Neutrophil (primary cell): ENCODE results near the gene SDK2.
"Not testable (repeated sequence)": the region's sequence is repeated elsewhere in the genome, so short reads cannot be mapped to it uniquely, and the experiment has no call there.

Source experiments
- H3K27ac ChIP-seq: fragments of 200-600 bp; sonication (generic); 2 replicates; pipeline ENCODE4 v1.5.1; 2016; ENCODE audit warnings: mild to moderate bottlenecking, moderate library complexity
- H3K27me3 ChIP-seq: fragments of 200-600 bp; sonication (generic); 2 replicates; pipeline ENCODE4 v1.6.0; 2016; ENCODE audit warnings: mild to moderate bottlenecking
- H3K36me3 ChIP-seq: fragments of 200-600 bp; sonication (generic); 2 replicates; pipeline ENCODE4 v1.5.1; 2017
- H3K4me1 ChIP-seq, 2 experiments: fragments of 200-600 bp in 1 of 2; sonication (generic) in 1 of 2; 1 replicate in 1 of 2; 2 replicates in 1 of 2; pipeline versions ENCODE4 v1.5.1 to v1.6.1; 2013 to 2016; ENCODE audit warnings: low read depth in 1 of 2, low read length in 1 of 2, mild to moderate bottlenecking in 1 of 2, moderate library complexity in 1 of 2; ENCODE audit not compliant: control insufficient read depth in 1 of 2, insufficient read depth in 1 of 2
- H3K4me3 ChIP-seq, 2 experiments: fragments of 200-600 bp in 1 of 2; sonication (generic) in 1 of 2; 1 replicate in 1 of 2; 2 replicates in 1 of 2; pipeline ENCODE4 v1.5.1; 2013 to 2016; ENCODE audit warnings: low read depth in 1 of 2, low read length in 1 of 2, mild to moderate bottlenecking in 1 of 2, moderate library complexity in 1 of 2
- H3K9me3 ChIP-seq: fragments of 200-600 bp; sonication (generic); 2 replicates; pipeline ENCODE4 v1.5.1; 2016
- TF ChIP-seq, protein P1 (sequence below): fragments of 200-600 bp; sonication (generic); IDR thresholded peaks from 2 replicates; pipeline ENCODE4 v1.5.1; 2016; ENCODE audit warnings: antibody characterized with exemption

SDK2 gene

DNA sequence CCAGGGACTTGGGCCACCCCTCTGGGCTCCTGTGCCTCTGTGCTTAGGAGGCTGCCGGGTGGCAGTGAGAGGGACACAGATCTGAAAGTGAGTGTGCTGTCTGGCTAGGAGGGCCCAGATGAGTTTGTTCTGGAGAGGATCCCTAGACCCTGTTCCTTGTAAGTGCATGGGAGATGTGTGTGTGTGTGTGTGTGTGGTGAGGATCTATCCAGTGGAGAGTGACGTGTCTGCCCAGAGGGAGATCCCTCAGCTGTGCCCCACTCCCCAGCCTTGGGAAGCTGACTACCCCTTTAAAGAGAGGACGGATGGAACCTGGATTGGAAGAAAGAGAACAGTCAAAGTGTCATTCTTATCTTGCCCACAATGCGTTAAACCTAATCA lies 306.9 kb downstream of the SDK2 start:
- peaks cover 0 to 12% of the 10 kb centered on the region in 2 experiments for H3K4me1 ChIP-seq
- TF ChIP-seq, protein P1, sequence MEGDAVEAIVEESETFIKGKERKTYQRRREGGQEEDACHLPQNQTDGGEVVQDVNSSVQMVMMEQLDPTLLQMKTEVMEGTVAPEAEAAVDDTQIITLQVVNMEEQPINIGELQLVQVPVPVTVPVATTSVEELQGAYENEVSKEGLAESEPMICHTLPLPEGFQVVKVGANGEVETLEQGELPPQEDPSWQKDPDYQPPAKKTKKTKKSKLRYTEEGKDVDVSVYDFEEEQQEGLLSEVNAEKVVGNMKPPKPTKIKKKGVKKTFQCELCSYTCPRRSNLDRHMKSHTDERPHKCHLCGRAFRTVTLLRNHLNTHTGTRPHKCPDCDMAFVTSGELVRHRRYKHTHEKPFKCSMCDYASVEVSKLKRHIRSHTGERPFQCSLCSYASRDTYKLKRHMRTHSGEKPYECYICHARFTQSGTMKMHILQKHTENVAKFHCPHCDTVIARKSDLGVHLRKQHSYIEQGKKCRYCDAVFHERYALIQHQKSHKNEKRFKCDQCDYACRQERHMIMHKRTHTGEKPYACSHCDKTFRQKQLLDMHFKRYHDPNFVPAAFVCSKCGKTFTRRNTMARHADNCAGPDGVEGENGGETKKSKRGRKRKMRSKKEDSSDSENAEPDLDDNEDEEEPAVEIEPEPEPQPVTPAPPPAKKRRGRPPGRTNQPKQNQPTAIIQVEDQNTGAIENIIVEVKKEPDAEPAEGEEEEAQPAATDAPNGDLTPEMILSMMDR, result no peak
- no peaks in the 10 kb centered on the region for H3K9me3 ChIP-seq

DNA sequence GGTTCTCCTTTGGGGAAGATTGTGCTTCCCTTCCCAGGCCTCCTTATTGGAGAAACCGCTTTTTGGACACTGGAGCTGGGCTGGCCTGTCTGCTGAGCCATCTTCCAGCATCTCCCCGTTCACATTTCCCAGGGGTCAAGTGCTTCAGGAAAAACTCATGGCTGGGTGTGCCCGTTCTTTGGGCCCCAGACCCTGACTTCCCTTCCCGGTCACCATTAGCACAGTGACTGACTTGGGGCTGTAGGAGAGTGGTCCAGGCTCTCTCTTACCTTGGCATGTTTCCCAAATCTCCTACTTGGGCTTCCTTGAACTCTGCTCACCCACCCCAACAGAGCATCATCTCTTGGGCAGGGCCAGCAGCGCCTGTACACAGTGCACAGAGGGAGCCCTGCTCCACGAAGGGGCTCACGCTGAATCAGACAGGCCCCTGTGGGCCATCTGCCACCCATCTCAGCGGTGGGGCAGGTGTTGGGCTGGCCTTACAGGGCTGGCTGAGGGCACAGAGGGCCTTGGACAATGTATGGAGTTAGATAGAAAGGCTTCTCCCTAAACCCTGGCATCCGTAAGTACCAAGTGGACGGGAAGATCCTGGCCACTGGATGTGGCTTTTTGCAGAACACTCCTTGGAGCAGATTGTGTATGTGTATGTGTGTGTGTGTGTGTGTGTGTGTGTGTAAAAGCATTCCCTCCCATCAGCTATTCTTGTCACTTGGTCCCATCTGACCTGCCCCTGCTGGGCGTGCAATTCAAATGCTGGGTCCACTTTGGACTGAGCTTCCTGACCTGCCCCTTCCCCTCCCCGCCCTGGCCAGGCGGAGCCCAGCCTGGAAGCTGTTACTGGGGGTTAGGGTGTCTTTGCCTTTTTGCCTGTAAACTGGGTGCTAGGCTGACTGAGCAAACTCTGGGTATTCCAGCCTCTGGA lies 307.6 kb downstream of the SDK2 start:
- no peaks in the 10 kb centered on the region for H3K36me3 ChIP-seq
- H3K4me1 ChIP-seq, result peaks cover 0 to 12% of the 10 kb centered on the region in 2 experiments
- H3K4me3 ChIP-seq, result no peak overlapping the region
- H3K27me3 ChIP-seq, result no peaks in the 10 kb centered on the region
- H3K27ac ChIP-seq, result no peak overlapping the region
- no peaks in the 10 kb centered on the region for H3K9me3 ChIP-seq
- TF ChIP-seq, protein P1, result no peak

More for the DNA sequence above, 306.9 kb downstream of the SDK2 start:
- no peaks in the 10 kb centered on the region for H3K36me3 ChIP-seq
- H3K4me3 ChIP-seq, result no peak overlapping the region
- H3K27ac ChIP-seq, result no peak overlapping the region
- H3K27me3 ChIP-seq, result no peaks in the 10 kb centered on the region

DNA sequence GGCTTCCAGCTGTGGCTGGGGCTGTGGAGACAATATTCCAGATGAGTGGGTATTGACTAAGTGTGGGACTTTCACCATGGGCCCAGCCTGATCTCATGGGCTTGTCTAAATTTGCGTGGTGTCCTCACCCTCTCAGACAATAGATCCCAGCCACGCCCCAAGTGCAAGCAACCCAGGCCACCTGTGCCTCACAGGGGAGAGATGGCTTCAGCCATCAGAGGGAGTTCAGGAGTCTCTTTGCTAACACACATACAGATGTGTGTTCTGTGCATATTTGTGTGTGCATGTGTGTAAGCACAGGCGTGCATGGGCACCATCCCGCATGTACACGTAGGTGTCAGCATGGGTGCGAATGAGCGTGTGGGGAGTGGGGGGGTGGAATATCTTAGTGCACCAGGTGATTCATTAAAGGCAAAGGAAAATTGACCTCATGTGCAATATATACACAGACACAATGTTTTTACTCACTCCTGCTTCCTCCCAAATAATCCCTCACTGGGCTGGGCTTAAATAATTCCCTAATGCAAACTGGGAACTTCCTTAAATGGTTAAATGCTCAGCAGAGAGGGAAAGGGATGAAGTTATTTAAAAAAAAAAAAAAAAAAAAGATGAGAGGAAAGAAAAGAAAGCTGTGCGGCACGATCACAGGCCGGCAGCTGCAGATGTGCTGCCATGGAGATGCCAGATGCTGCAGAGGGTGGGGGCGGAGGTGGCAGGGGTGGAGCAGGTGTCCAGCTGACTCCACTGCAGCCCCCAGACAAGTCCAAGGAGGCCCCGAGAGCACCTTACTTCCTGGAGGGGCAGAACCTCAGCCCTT lies 308.4 kb downstream of the SDK2 start:
- Histone ChIP-seq H3K4me3 (no peak overlapping the region), H3K4me1 (peaks cover 0 to 12% of the 10 kb centered on the region in 2 experiments), H3K27ac (no peak overlapping the region), H3K36me3 (no peaks in the 10 kb centered on the region), H3K9me3 (no peaks in the 10 kb centered on the region), H3K27me3 (no peaks in the 10 kb centered on the region)
- TF ChIP-seq, protein P1, result no peak

DNA sequence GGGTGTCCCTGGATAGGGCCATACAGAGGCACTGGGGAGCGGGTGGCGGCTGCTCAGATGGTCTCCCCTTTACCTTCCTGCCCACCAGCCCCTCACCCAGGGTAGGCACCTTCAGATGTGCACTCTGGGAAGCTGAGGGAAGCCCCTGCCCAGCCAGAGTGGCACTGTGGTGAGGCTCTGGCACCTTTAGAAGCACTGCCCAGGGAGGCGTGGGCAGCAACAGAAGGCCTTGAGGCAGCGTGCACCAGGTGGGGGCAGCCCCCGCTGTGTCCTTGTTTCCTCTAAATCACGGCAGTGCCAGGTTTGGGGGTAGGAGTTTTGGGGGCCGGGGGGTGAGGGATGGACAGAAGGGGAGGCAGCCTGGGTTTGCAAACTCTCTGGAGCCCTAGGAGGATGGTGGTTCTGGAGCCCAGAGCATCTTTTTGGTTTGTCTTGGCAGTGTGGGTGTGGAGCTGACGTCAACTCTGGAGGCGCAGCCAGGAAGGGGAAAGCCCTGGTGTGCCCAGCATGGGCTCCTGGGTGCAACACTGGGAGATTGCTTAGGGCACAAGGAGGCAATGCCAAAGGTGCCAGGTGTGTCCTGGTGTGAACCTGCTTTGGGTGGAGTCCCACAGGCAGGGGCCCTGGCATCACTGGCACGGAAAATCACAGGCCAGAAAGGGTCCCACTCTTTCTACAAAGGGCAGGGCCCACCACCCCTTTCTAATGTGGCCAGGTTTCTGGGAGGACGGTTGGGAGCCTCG lies 309.3 kb downstream of the SDK2 start:
- Histone ChIP-seq H3K27me3 (no peaks in the 10 kb centered on the region), H3K4me1 (peaks cover 0 to 12% of the 10 kb centered on the region in 2 experiments), H3K27ac (no peak overlapping the region), H3K4me3 (no peak overlapping the region), H3K36me3 (no peaks in the 10 kb centered on the region), H3K9me3 (no peaks in the 10 kb centered on the region)
- TF ChIP-seq, protein P1, result no peak

DNA sequence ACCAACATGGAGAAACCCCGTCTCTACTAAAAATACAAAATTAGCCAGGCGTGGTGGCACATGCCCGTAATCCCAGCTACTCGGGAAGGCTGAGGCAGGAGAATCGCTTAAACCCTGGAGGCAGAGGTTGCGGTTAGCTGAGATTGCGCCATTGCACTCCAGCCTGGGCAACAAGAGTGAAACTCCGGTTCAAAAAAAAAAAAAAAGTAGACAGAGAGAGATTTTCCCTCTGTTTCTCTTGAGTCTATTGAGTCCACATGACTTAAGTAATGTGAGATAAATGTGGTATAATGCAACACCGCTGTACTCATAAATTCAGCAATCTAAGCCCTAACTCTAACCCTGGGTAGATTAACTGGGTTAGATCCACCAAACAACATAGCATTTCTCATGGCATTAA lies 310.8 kb downstream of the SDK2 start:
- not testable (repeated sequence) for H3K36me3 ChIP-seq, H3K27me3 ChIP-seq, H3K4me3 ChIP-seq, H3K27ac ChIP-seq, H3K9me3 ChIP-seq
- H3K4me1 ChIP-seq, result peaks cover 0 to 12% of the 10 kb centered on the region in 2 experiments
